GM12873 (cell line): ENCODE measurements around the gene ZNF354C.

Experiments
- CTCF ChIP-seq: IDR thresholded peaks from 2 replicates; pipeline ENCODE4 v1.5.1; 2012; ENCODE audit warnings: low read depth, mild to moderate bottlenecking, moderate library complexity, low read length, control low read depth; ENCODE audit not compliant: insufficient read depth; ENCODE audit errors: missing control alignments

Gene ZNF354C

GRCh38 chr5:179060116-179061008 lies at the start of gene ZNF354C:
Gene ZNF354C, plus strand, starts transcription at chr5:179060373. Its CDS starts 1,696 bp downstream, at chr5:179062069.
- TF ChIP-seq CTCF: no peak

- TF ChIP-seq CTCF: no peak
These were observed 36.5 kb upstream of the ZNF354C start, which contains the start of gene ZNF879 for GRCh38 chr5:179023528-179024189. Gene ZNF879, plus strand, starts transcription at chr5:179023804. Its CDS starts 1,201 bp downstream, at chr5:179025005.

GRCh38 chr5:179033004-179033580 lies 27.1 kb upstream of the ZNF354C start:
- no peak for TF ChIP-seq CTCF

- no peak for TF ChIP-seq CTCF
These were observed 15.4 kb upstream of the ZNF354C start for GRCh38 chr5:179044765-179045164.

- TF ChIP-seq CTCF: no peak
These were observed 8.4 kb upstream of the ZNF354C start for GRCh38 chr5:179051784-179052183.

GRCh38 chr5:179054036-179054785 lies 6.0 kb upstream of the ZNF354C start:
- no peak for TF ChIP-seq CTCF
